Mononuclear cell (primary cell): ENCODE data around the gene ACOX3. TPM values are rescaled to one million over a fixed set of nuclear protein-coding genes. Genes with fewer than 3 reads are reported as not detected.
"Not testable (repeated sequence)": the region's sequence is repeated elsewhere in the genome, so short reads cannot be mapped to it uniquely, and the experiment has no call there.

Source experiments
- H3K27me3 ChIP-seq: 2 replicates; pipeline ENCODE4 v1.6.0; 2011; ENCODE audit warnings: low read length, control low read depth; ENCODE audit not compliant: insufficient read depth
- H3K4me1 ChIP-seq: 2 replicates; pipeline ENCODE4 v1.5.1; 2011; ENCODE audit warnings: mild to moderate bottlenecking, low read length, control low read depth; ENCODE audit not compliant: insufficient read depth
- H3K4me3 ChIP-seq: 2 replicates; pipeline ENCODE4 v1.5.1; 2011; ENCODE audit warnings: mild to moderate bottlenecking, low read length, moderate library complexity
- H3K9me3 ChIP-seq: 2 replicates; pipeline ENCODE4 v1.5.1; 2011; ENCODE audit warnings: low read depth, mild to moderate bottlenecking, control low read depth, low read length
- total RNA-seq: library from RNA; depleted of rRNA; stranded (reverse); fragments of >200 nt; gene quantifications from one replicate; pipeline ENCODE4 v1.2.3, GENCODE V29; 2012

The ACOX3 gene
- 5.1 TPM for total RNA-seq

- Histone ChIP-seq H3K4me1 (peaks cover 40% of the 10 kb centered on the region), H3K4me3 (peak within 1 kb of the TSS; percentile 85), H3K9me3 (no peaks in the 10 kb centered on the region), H3K27me3 (no peaks in the 10 kb centered on the region)
These were observed at the start of gene ACOX3, which contains the start of gene TRMT44 for GRCh38 chr4:8440492-8441311. Gene ACOX3 (minus strand): TSS chr4:8440723. CDS start chr4:8416521, 24,202 bp downstream. Gene TRMT44 (plus strand): TSS chr4:8440777. CDS start chr4:8440823, 46 bp downstream.

- H3K27me3 ChIP-seq = no peaks in the 10 kb centered on the region
- H3K9me3 ChIP-seq = no peaks in the 10 kb centered on the region
These were observed 48.4 kb upstream of the ACOX3 start for GRCh38 chr4:8488791-8489369.

DNA sequence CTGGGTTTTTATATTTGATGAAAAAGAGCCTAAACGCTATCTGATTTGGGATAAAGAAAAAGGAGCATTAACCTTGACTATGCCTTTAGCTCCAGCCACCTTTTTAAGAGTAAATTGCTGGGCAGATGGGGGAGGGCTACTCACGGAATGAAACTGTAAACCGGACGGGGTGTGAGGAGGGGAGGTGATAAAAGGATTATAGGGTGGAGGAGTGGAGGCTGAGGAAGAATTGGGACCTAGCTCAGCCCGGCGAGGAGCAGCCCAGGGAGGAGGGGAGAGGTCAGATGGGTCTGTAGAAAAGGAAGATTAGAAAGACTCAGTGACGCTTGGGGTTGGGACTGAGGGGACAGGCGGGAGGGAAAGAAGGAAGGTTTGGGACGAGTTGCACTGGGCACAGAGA is 46.1 kb upstream of the ACOX3 start:
- not testable (repeated sequence) for H3K9me3 ChIP-seq, H3K4me3 ChIP-seq, H3K4me1 ChIP-seq, H3K27me3 ChIP-seq

More at GRCh38 chr4:8488791-8489369, 48.4 kb upstream of the ACOX3 start:
- Histone ChIP-seq H3K4me1 (no peaks in the 10 kb centered on the region), H3K4me3 (no peak overlapping the region)

DNA sequence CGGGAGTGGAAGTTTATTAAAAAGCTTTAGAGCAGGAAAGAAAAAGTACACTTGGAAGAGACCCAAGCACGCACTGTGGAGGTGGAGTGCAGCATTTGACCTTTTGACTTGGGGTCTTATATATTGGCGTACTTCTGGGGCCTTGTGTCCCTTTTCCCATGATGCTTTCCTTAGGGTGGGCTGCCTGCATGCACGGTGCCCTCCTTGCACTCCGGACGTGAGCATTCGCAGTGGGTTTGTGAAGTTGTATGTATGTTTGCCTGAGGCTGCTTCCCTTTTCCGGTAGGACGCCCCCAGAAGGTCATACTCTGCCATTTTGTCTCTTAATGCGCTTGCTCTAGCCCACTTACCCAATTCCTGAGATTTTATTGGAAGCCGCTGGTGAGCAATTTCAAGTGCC is 39.7 kb upstream of the ACOX3 start:
- Histone ChIP-seq H3K9me3 (no peaks in the 10 kb centered on the region), H3K4me3 (no peak overlapping the region), H3K27me3 (no peaks in the 10 kb centered on the region), H3K4me1 (no peaks in the 10 kb centered on the region)

DNA sequence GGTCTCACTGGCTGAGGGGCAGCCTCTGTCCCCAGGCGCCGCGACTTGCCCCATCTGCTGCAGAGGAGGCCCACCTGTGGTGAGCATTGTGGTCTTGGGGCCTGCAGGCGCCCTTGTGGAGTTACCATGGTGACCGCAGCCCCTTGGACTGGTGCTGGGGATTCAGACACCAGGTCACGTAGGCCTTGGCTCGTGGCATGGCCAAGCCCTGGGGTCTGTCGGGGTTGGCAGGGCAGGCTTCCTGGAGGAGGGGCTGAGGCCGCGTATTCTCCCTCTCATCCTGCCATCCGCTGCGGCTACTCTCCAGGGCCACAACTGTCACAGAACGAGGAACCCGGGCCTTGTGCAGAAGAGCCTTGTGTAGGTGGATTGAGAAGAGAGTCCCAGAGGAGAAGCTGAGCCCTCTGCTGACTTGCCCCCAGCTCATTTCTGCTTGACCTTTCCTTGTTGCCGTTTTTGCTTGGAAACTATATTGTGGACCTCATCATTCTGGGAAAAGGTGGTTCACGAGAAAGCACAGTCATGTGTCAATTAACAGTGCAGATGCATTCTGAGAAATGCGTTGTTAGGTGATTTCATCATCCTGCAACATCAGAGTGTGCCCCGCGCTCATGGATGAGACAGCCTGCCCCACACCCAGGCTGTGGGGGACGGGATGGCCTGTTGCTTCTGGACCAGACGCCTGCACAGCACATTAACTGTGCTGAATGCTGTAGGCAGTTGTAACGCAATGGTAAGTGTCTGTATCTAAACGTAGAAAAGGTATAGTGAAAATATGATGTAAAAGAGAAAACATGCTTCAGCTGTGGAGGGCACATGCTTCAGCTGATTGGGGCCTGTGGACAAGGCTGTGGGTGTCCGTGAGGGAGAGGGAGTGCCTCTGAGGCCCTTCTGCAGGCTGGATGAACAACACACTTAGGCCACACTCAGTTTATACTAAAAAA is 38.5 kb upstream of the ACOX3 start:
- Histone ChIP-seq H3K4me1 (no peaks in the 10 kb centered on the region), H3K27me3 (no peaks in the 10 kb centered on the region), H3K9me3 (no peaks in the 10 kb centered on the region), H3K4me3 (no peak overlapping the region)

GRCh38 chr4:8478371-8478770 is 37.8 kb upstream of the ACOX3 start:
- Histone ChIP-seq H3K4me3 (no peak overlapping the region), H3K9me3 (no peaks in the 10 kb centered on the region), H3K27me3 (no peaks in the 10 kb centered on the region), H3K4me1 (no peaks in the 10 kb centered on the region)

GRCh38 chr4:8477676-8478075 is 37.2 kb upstream of the ACOX3 start:
- Histone ChIP-seq H3K4me3 (no peak overlapping the region), H3K4me1 (no peaks in the 10 kb centered on the region), H3K9me3 (no peaks in the 10 kb centered on the region), H3K27me3 (no peaks in the 10 kb centered on the region)

DNA sequence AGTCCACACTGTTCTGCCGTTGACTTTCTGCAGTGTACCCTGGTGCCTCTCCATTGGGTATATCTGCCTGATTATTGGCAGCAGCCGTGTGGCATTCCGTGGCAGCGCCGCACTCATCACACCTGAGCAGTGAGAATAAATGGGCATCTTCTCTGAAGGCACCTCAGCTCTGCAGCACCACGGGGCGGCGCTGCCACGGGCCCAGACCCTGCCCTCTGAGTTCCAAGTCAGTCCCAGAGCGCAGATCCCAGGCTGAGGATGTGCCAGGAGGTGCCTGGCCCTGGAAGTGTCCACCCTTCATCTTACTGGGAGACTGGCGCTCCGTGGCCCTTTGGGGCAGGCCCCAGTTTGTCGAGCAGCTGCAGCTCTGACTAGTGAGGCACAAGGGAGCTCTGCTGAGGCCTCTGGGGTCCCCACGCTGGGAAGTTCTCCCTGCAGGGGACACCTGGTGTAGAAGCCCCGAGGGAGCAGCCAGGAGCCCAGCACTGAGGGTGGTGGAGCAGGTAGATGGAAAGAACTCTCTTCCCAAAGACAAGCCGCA is 36.6 kb upstream of the ACOX3 start:
- Histone ChIP-seq H3K4me1 (no peaks in the 10 kb centered on the region), H3K9me3 (no peaks in the 10 kb centered on the region), H3K4me3 (no peak overlapping the region), H3K27me3 (no peaks in the 10 kb centered on the region)

- Histone ChIP-seq H3K4me1 (no peaks in the 10 kb centered on the region), H3K27me3 (no peaks in the 10 kb centered on the region), H3K4me3 (no peak overlapping the region), H3K9me3 (no peaks in the 10 kb centered on the region)
These were observed 35.4 kb upstream of the ACOX3 start for GRCh38 chr4:8475751-8476575.

DNA sequence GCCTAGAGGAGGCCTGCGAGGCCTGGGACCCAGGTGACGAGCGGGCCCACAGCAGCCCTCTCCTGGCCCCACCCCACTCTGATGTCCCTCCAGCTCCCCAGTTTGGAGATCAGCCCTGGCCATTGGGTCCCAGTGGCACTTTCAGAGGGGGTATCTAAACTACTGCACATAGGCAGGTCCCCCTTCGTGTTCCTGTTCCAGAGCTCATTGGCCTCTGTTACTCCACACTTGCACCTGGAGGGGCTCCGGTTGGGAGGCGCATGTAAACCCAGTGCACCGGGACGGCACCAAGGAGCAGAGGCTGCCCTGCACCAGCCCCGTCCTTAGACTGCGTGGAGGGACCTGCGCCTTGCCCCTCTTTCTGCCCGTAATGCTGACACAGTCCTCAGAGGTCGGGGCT is 34.3 kb upstream of the ACOX3 start:
- Histone ChIP-seq H3K27me3 (no peaks in the 10 kb centered on the region), H3K4me3 (no peak overlapping the region), H3K4me1 (no peaks in the 10 kb centered on the region), H3K9me3 (no peaks in the 10 kb centered on the region)

DNA sequence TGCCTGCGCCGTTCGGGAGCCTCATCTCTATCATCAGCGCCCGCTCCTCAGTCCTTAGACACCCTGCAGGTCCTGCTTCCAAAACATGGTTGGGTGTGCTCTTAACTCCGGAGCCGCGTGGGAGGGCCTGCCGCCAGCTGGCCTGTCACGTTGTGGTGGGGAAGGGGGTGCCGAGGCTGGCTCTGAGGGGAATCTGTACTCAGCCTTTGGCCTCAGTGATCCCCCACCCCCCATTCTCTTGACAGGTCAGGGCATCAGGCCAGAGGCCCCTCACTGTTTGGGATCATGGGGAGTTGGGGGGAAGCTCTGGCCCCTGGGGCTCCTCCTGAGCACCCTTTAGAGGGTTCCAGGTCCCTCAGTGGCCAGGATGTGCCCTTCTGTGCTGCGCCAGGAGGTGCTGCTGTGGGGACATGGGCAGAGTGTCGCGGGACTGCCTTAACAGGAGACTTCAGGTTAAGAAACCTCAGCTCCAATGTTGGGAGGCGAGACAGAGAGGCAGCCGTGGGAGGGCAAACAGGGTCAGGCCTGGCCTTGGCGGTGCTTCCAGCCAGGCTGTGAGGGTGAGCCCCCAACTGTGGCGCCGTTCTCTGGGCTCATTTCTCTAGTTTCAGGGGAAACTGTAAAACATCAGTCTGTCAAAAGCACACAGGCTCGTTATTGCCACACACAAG is 33.5 kb upstream of the ACOX3 start:
- Histone ChIP-seq H3K27me3 (no peaks in the 10 kb centered on the region), H3K4me1 (no peaks in the 10 kb centered on the region), H3K9me3 (no peaks in the 10 kb centered on the region), H3K4me3 (no peak overlapping the region)

- no peak overlapping the region for H3K4me3 ChIP-seq
- no peaks in the 10 kb centered on the region for H3K4me1 ChIP-seq
- H3K27me3 ChIP-seq = no peaks in the 10 kb centered on the region
- no peaks in the 10 kb centered on the region for H3K9me3 ChIP-seq
These were observed 32.8 kb upstream of the ACOX3 start for GRCh38 chr4:8473198-8473919.

DNA sequence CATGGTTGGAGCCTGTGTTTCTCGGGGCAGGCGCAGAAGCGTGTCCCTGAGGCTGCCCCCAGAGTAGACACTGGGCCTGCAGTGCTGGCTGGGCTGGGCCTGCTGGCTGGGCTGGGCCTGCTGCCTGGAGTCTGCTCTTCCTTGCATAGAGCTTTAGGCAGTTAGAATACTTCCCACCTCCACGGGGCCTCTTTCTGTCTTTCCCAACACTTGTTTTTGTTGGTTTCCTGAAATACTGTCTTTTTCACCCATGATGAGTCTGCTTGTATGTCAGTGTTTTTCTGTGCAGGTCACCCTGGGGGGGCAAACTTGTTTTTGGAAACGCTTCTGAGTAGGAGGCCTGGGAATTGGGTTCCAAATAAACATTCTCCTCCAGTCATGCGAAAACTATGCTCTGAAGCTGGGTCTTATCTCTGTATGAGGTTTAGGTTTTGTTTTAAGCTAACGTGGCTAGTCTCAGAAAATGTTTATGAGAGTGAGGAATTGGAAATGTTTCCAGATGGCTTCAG is 32.2 kb upstream of the ACOX3 start:
- Histone ChIP-seq H3K27me3 (no peaks in the 10 kb centered on the region), H3K4me1 (no peaks in the 10 kb centered on the region), H3K4me3 (no peak overlapping the region), H3K9me3 (no peaks in the 10 kb centered on the region)
